ENCODE data around the gene NFS1. TPM values are rescaled to one million over a fixed set of nuclear protein-coding genes. Genes with fewer than 3 reads are reported as not detected.
A peak's percentile ranks its signal among the peaks of the same experiment; 100 is the strongest.
"Not testable (repeated sequence)": the region's sequence is repeated elsewhere in the genome, so short reads cannot be mapped to it uniquely, and the experiment has no call there.

Gene NFS1
- total RNA-seq, 1 experiment from 2014 or later = 44.6 TPM

- Mint-ChIP-seq H3K36me3 (ENCODE audit: insufficient read depth, unreplicated experiment) (peaks cover 100% of the 10 kb centered on the region), H3K4me1 (ENCODE audit: low read depth, unreplicated experiment) (peaks cover 5% of the 10 kb centered on the region)
- no TSS peak for BruUV-seq (replicated peaks)
These were observed 17.2 kb upstream of the NFS1 start for GRCh38 chr20:35716330-35716729.

GRCh38 chr20:35715652-35716051 is 16.5 kb upstream of the NFS1 start:
- BruUV-seq (replicated peaks) = no TSS peak
- Mint-ChIP-seq H3K27ac (ENCODE audit: unreplicated experiment) (no peak overlapping the region), H3K4me3 (ENCODE audit: low read depth, unreplicated experiment) (no peak overlapping the region), H3K36me3 (ENCODE audit: insufficient read depth, unreplicated experiment) (peaks cover 100% of the 10 kb centered on the region), H3K4me1 (ENCODE audit: low read depth, unreplicated experiment) (peaks cover 11% of the 10 kb centered on the region), H3K27me3 (ENCODE audit: unreplicated experiment) (no peaks in the 10 kb centered on the region), H3K9me3 (ENCODE audit: low read depth, unreplicated experiment) (no peaks in the 10 kb centered on the region)
- intact Hi-C loops (cut with micrococcal nuclease; ENCODE audit: unreplicated experiment) = no loop called here
- TF ChIP-seq, protein P1, sequence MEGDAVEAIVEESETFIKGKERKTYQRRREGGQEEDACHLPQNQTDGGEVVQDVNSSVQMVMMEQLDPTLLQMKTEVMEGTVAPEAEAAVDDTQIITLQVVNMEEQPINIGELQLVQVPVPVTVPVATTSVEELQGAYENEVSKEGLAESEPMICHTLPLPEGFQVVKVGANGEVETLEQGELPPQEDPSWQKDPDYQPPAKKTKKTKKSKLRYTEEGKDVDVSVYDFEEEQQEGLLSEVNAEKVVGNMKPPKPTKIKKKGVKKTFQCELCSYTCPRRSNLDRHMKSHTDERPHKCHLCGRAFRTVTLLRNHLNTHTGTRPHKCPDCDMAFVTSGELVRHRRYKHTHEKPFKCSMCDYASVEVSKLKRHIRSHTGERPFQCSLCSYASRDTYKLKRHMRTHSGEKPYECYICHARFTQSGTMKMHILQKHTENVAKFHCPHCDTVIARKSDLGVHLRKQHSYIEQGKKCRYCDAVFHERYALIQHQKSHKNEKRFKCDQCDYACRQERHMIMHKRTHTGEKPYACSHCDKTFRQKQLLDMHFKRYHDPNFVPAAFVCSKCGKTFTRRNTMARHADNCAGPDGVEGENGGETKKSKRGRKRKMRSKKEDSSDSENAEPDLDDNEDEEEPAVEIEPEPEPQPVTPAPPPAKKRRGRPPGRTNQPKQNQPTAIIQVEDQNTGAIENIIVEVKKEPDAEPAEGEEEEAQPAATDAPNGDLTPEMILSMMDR (IDR thresholded peaks at IDR 0.05; ENCODE audit: unreplicated experiment) = no peak
- CTCF ChIA-PET = no interaction called here
- DNase-seq = no peak

More at GRCh38 chr20:35716330-35716729, 17.2 kb upstream of the NFS1 start:
- H3K27me3 Mint-ChIP-seq (ENCODE audit: unreplicated experiment) = no peaks in the 10 kb centered on the region
- TF ChIP-seq, protein P1 (IDR thresholded peaks at IDR 0.05; ENCODE audit: unreplicated experiment) = no peak
- H3K27ac Mint-ChIP-seq (ENCODE audit: unreplicated experiment) = no peak overlapping the region
- H3K9me3 Mint-ChIP-seq (ENCODE audit: low read depth, unreplicated experiment) = no peaks in the 10 kb centered on the region
- intact Hi-C loops (cut with micrococcal nuclease; ENCODE audit: unreplicated experiment) = no loop called here
- CTCF ChIA-PET = no interaction called here
- no peak for DNase-seq
- no peak overlapping the region for H3K4me3 Mint-ChIP-seq (ENCODE audit: low read depth, unreplicated experiment)

DNA sequence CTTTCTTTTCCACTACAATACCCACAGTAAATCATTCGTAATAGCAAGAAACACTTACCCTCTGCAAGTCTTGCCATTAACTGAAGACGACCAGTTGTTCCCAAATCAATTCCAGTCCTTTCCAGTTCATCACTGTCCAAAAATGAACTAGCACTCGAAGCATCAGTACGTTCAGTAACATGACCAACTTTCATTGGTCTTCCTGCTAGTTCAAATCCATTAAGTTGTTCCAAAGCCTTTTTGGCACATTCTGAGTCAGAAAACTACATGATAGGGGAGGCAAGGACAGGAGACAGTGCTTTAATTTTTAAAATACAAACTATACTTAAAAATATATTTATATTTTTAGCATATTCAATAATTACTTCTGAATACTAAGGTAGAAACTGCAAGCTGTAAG is 15.0 kb upstream of the NFS1 start:
- no TSS peak for BruUV-seq (replicated peaks)
- H3K4me3 Mint-ChIP-seq (ENCODE audit: low read depth, unreplicated experiment) = no peak overlapping the region
- no peak for DNase-seq
- intact Hi-C loops (cut with micrococcal nuclease; ENCODE audit: unreplicated experiment) = no loop called here
- H3K27ac Mint-ChIP-seq (ENCODE audit: unreplicated experiment) = no peak overlapping the region
- H3K36me3 Mint-ChIP-seq (ENCODE audit: insufficient read depth, unreplicated experiment) = peaks cover 100% of the 10 kb centered on the region
- no peaks in the 10 kb centered on the region for H3K27me3 Mint-ChIP-seq (ENCODE audit: unreplicated experiment)
- CTCF ChIA-PET = no interaction called here
- no peaks in the 10 kb centered on the region for H3K9me3 Mint-ChIP-seq (ENCODE audit: low read depth, unreplicated experiment)
- peaks cover 11% of the 10 kb centered on the region for H3K4me1 Mint-ChIP-seq (ENCODE audit: low read depth, unreplicated experiment)
- TF ChIP-seq, protein P1 (IDR thresholded peaks at IDR 0.05; ENCODE audit: unreplicated experiment) = no peak

- H3K27ac Mint-ChIP-seq (ENCODE audit: unreplicated experiment); H3K4me3 Mint-ChIP-seq (ENCODE audit: low read depth, unreplicated experiment); H3K9me3 Mint-ChIP-seq (ENCODE audit: low read depth, unreplicated experiment); DNase-seq; intact Hi-C loops (cut with micrococcal nuclease; ENCODE audit: unreplicated experiment); H3K27me3 Mint-ChIP-seq (ENCODE audit: unreplicated experiment): not testable (repeated sequence)
- CTCF ChIA-PET = interaction anchor here (0.6 kb wide), 1 partner anchor 704 kb away, joined by 3 read pairs; no protein-coding TSS in a partner anchor
- peaks cover 100% of the 10 kb centered on the region for H3K36me3 Mint-ChIP-seq (ENCODE audit: insufficient read depth, unreplicated experiment)
- BruUV-seq (replicated peaks) = TSS peak; percentile 4
- H3K4me1 Mint-ChIP-seq (ENCODE audit: low read depth, unreplicated experiment) = peaks cover 11% of the 10 kb centered on the region
These were observed 14.0 kb upstream of the NFS1 start for GRCh38 chr20:35713120-35713519.

- BruUV-seq (replicated peaks) = no TSS peak
- peaks cover 98% of the 10 kb centered on the region for H3K36me3 Mint-ChIP-seq (ENCODE audit: insufficient read depth, unreplicated experiment)
- H3K4me1 Mint-ChIP-seq (ENCODE audit: low read depth, unreplicated experiment) = peaks cover 11% of the 10 kb centered on the region
- H3K9me3 Mint-ChIP-seq (ENCODE audit: low read depth, unreplicated experiment) = no peaks in the 10 kb centered on the region
- intact Hi-C loops (cut with micrococcal nuclease; ENCODE audit: unreplicated experiment) = no loop called here
- TF ChIP-seq, protein P1 (IDR thresholded peaks at IDR 0.05; ENCODE audit: unreplicated experiment) = no peak
- H3K27ac Mint-ChIP-seq (ENCODE audit: unreplicated experiment) = peak overlapping the region; percentile 39
- no peaks in the 10 kb centered on the region for H3K27me3 Mint-ChIP-seq (ENCODE audit: unreplicated experiment)
- CTCF ChIA-PET = interaction anchor here (0.8 kb wide), 1 partner anchor 10 kb away, joined by 4 read pairs; no protein-coding TSS in a partner anchor
- H3K4me3 Mint-ChIP-seq (ENCODE audit: low read depth, unreplicated experiment) = no peak overlapping the region
- DNase-seq = no peak
These were observed 12.5 kb upstream of the NFS1 start for GRCh38 chr20:35711588-35712209.

Data from Calu3 (cell line).